Gastroesophageal sphincter (tissue), 4 donors: ENCODE data around the gene ARHGEF9. TPM values are rescaled to one million over a fixed set of nuclear protein-coding genes. Genes with fewer than 3 reads are reported as not detected.

ENCODE experiments used
- ATAC-seq: fragments of 150-250 bp; one replicate; pipeline ENCODE4 v1.9.1; 2016; ENCODE audit warnings: mild to moderate bottlenecking, moderate library complexity
- H3K27ac ChIP-seq, 4 donors: fragments of 200-600 bp; sonication (generic) in 3 of 4; 1 replicate in 3 of 4; 2 replicates in 1 of 4; pipeline ENCODE4 v1.5.1; 2016 to 2019
- H3K27me3 ChIP-seq: fragments of 200-600 bp; sonication (generic); one replicate; pipeline ENCODE4 v1.5.1; 2019
- H3K36me3 ChIP-seq, 2 donors: fragments of 200-600 bp; sonication (generic); one replicate each; pipeline ENCODE4 v1.5.1; 2019; ENCODE audit warnings: control low read depth in 1 of 2
- H3K4me1 ChIP-seq, 3 donors: fragments of 200-600 bp; sonication (generic); 1 replicate in 2 of 3; 2 replicates in 1 of 3; pipeline ENCODE4 v1.5.1; 2016 to 2019; ENCODE audit warnings: control low read depth in 2 of 3
- H3K4me3 ChIP-seq, 2 donors: fragments of 200-600 bp; sonication (generic); one replicate each; pipeline ENCODE4 v1.5.1; 2019; ENCODE audit warnings: mild to moderate bottlenecking in 1 of 2, moderate library complexity in 1 of 2
- H3K9me3 ChIP-seq, 3 donors: fragments of 200-600 bp; sonication (generic); one replicate each; pipeline ENCODE4 v1.5.1; 2017 to 2019; ENCODE audit warnings: control low read depth in 2 of 3
- EP300 ChIP-seq: sonication (generic); formaldehyde crosslinking; IDR thresholded peaks from one replicate; pipeline ENCODE4 v1.6.1; 2017; ENCODE audit warnings: antibody characterized with exemption, mild to moderate bottlenecking
- POLR2A ChIP-seq, 2 donors: fragments of 450-650 bp; IDR thresholded peaks; one replicate each; pipeline ENCODE4 v1.6.1; 2017; ENCODE audit warnings: antibody characterized with exemption in 2 of 2, mild to moderate bottlenecking in 2 of 2, moderate library complexity in 1 of 2
- POLR2AphosphoS5 ChIP-seq: sonication (generic); formaldehyde crosslinking; IDR thresholded peaks from one replicate; pipeline ENCODE4 v1.6.1; 2017; ENCODE audit warnings: antibody characterized with exemption
- WGBS, 2 donors: methylation state at CpG; one replicate each; pipeline ENCODE4 v1.1.5; 2018; ENCODE audit warnings: low coverage in 1 of 2; 5-methylcytosine and 5-hydroxymethylcytosine counted together
- total RNA-seq, 4 donors: library from RNA; depleted of rRNA; stranded (reverse); fragments of >200 nt; gene quantifications; one replicate each; pipeline ENCODE4 v1.1.0, GENCODE V29; 2016
- TF ChIP-seq, protein P1 (sequence below), 4 experiments: fragments of 200-600 bp in 2 of 4; fragments of 450-650 bp in 2 of 4; sonication (generic) in 1 of 4; IDR thresholded peaks; one replicate each; pipeline ENCODE4 v1.5.1; 2017 to 2019; ENCODE audit warnings: antibody characterized with exemption in 4 of 4, mild to moderate bottlenecking in 2 of 4, moderate library complexity in 2 of 4

Gene ARHGEF9
- total RNA-seq, 4 donors from 2014 or later = 20.0 to 40.3 (median 31.4) TPM

DNA sequence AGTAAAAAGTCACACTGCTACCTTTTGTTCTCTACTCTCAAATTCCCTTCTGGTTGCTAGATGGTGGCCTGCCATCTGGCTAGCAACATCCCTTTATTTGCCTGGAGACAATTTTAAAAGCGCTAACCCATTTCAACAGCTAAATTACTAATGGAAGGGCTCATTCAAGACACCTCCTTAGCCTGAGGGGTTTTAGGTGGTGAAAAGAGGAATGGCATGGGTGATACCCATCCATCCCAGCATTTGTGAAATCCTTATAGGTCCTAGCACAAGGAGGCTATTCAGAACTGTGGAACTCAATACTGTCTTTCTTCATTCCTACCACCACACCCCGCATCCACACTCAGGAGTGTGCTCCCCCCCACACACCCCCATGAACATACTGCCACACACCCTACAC is 33.5 kb downstream of the ARHGEF9 start:
- no peak for ATAC-seq
- Histone ChIP-seq H3K27ac (no peak overlapping the region), H3K4me1 (peaks cover 0 to 53% (median 3%) of the 10 kb centered on the region in 3 donors), H3K4me3 (no peak overlapping the region), H3K27me3 (no peaks in the 10 kb centered on the region), H3K9me3 (no peaks in the 10 kb centered on the region), H3K36me3 (no peaks in the 10 kb centered on the region)
- WGBS, 2 donors = 80 to 89% methylated on average over 1 of the region's 2 CpGs
- TF ChIP-seq EP300 (no peak), POLR2A (IDR thresholded peaks at IDR 0.05) (no peak), POLR2AphosphoS5 (no peak)
- TF ChIP-seq, protein P1, sequence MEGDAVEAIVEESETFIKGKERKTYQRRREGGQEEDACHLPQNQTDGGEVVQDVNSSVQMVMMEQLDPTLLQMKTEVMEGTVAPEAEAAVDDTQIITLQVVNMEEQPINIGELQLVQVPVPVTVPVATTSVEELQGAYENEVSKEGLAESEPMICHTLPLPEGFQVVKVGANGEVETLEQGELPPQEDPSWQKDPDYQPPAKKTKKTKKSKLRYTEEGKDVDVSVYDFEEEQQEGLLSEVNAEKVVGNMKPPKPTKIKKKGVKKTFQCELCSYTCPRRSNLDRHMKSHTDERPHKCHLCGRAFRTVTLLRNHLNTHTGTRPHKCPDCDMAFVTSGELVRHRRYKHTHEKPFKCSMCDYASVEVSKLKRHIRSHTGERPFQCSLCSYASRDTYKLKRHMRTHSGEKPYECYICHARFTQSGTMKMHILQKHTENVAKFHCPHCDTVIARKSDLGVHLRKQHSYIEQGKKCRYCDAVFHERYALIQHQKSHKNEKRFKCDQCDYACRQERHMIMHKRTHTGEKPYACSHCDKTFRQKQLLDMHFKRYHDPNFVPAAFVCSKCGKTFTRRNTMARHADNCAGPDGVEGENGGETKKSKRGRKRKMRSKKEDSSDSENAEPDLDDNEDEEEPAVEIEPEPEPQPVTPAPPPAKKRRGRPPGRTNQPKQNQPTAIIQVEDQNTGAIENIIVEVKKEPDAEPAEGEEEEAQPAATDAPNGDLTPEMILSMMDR (IDR thresholded peaks at IDR 0.05) = no peak

DNA sequence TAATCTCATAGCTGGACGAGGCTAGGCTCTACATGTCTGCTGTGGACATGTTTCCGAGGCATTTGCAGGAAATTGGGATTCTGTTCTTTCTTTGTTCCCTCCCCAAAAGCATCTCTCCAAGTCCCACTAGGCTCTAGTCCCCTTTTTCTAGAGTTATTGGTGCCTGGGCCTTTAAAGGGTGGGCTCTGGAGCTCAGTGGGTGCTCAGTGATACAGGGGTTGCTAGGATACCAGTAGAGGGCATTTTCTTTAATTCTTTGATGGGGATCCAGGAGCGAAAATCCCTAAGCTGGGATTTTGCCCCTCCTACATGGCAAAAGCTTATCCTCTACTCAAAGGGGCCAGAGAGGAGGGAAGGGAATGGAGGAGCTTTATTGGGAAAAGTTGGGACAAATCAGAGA is 34.2 kb downstream of the ARHGEF9 start:
- TF ChIP-seq, protein P1 (IDR thresholded peaks at IDR 0.05) = no peak
- TF ChIP-seq POLR2A (IDR thresholded peaks at IDR 0.05) (no peak), EP300 (no peak), POLR2AphosphoS5 (no peak)
- no peak overlapping the region for H3K27ac ChIP-seq
- no peaks in the 10 kb centered on the region for H3K36me3 ChIP-seq
- no peaks in the 10 kb centered on the region for H3K9me3 ChIP-seq
- no peak for ATAC-seq
- WGBS, 2 donors = 26 to 40% methylated on average over 1 to 2 of the region's 3 CpGs
- H3K4me3 ChIP-seq = no peak overlapping the region
- no peaks in the 10 kb centered on the region for H3K27me3 ChIP-seq
- H3K4me1 ChIP-seq = peaks cover 0 to 56% (median 3%) of the 10 kb centered on the region in 3 donors

DNA sequence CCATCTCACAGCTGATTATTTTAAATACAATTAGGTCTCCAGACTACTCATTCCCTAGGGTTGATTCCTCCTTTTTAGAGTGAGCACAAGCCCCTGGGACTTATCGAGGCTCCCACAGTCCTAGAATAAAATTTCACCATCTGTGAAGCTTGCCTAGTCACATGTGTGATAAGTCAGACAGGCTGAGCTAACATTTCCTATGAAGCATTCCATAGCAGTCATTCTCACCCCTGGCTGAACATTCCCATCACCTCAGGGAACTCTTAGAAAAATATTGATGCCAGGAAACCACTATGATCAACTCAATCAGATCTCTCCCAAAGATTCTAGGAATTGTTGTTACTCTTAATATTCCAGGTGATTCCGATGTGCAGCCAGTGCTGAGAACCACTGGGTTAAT is 37.7 kb downstream of the ARHGEF9 start:
- H3K4me3 ChIP-seq = no peak overlapping the region
- no peaks in the 10 kb centered on the region for H3K36me3 ChIP-seq
- TF ChIP-seq POLR2A (IDR thresholded peaks at IDR 0.05) (no peak), POLR2AphosphoS5 (no peak), EP300 (no peak)
- TF ChIP-seq, protein P1 (IDR thresholded peaks at IDR 0.05) = no peak
- 40 to 56% methylated on average over 2 of the region's 2 CpGs for WGBS, 2 donors
- no peaks in the 10 kb centered on the region for H3K27me3 ChIP-seq
- peaks cover 0 to 50% (median 0%) of the 10 kb centered on the region in 3 donors for H3K4me1 ChIP-seq
- H3K9me3 ChIP-seq = no peaks in the 10 kb centered on the region
- H3K27ac ChIP-seq = no peak overlapping the region
- peak; percentile 66 for ATAC-seq

DNA sequence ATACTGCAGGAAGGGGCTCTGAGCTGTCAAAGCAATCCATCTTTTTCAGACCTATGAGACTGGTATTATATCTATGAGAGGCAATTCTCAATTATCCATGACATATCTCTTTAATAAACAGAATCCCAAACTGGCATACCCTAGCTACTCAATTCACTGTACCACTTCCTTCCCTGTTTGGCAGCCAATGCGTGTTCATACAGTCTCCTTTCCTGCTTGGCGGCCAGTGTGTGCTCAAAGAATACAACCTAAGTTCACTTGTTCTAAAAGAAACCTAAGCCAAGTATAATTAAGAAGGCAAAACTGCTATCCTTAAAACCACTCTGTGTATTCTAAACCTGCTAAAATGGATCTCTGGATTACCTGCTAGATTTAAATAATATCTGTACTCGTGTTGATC is 38.3 kb downstream of the ARHGEF9 start:
- Histone ChIP-seq H3K27ac (no peak overlapping the region), H3K27me3 (no peaks in the 10 kb centered on the region), H3K4me3 (no peak overlapping the region), H3K9me3 (no peaks in the 10 kb centered on the region), H3K36me3 (no peaks in the 10 kb centered on the region), H3K4me1 (peaks cover 0 to 46% (median 0%) of the 10 kb centered on the region in 3 donors)
- WGBS, 2 donors = 35 to 69% methylated on average over 3 of the region's 3 CpGs
- TF ChIP-seq POLR2A (IDR thresholded peaks at IDR 0.05) (no peak), POLR2AphosphoS5 (no peak), EP300 (no peak)
- TF ChIP-seq, protein P1 (IDR thresholded peaks at IDR 0.05) = no peak
- ATAC-seq = no peak

DNA sequence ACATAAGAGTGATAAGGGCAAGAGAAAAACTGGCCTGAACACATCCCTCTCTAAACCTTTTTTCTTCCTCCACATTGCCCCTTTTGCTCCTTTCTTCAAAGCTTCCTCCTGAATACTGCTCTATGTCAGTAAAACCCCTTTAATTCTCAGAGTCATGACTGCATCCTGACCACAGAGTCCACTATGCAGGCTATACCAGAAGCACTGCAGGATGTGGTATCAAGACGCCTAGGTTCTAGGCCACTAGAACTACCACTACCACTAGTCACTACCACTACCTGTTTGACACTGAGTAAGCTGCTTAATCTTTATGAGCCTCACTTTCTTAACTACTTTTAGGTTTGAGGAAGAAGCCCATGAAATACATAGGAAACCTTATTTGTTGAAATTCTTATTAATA is 38.7 kb downstream of the ARHGEF9 start:
- WGBS, 2 donors = 80 to 90% methylated on average over 1 of the region's 1 CpG
- H3K36me3 ChIP-seq = no peaks in the 10 kb centered on the region
- H3K27me3 ChIP-seq = no peaks in the 10 kb centered on the region
- H3K9me3 ChIP-seq = no peaks in the 10 kb centered on the region
- peaks cover 0 to 41% (median 0%) of the 10 kb centered on the region in 3 donors for H3K4me1 ChIP-seq
- ATAC-seq = no peak
- no peak overlapping the region for H3K4me3 ChIP-seq
- TF ChIP-seq EP300 (no peak), POLR2A (IDR thresholded peaks at IDR 0.05) (no peak), POLR2AphosphoS5 (no peak)
- TF ChIP-seq, protein P1 (IDR thresholded peaks at IDR 0.05) = no peak
- no peak overlapping the region for H3K27ac ChIP-seq
